BE2C (cell line): ENCODE results near the gene CD79B.
"Not testable (repeated sequence)": the region's sequence is repeated elsewhere in the genome, so short reads cannot be mapped to it uniquely, and the experiment has no call there.

Experiments
- DNase-seq: peaks from one replicate; pipeline ENCODE4 v3.0.0-alpha.2; 2020
- H3K27me3 ChIP-seq: fragments of 250-450 bp; sonication (Bioruptor Pico); 2 replicates; pipeline ENCODE4 v1.5.1; 2020; ENCODE audit warnings: mild to moderate bottlenecking
- H3K36me3 ChIP-seq: fragments of 250-450 bp; sonication (Bioruptor Pico); 2 replicates; pipeline ENCODE4 v1.5.1; 2020; ENCODE audit warnings: mild to moderate bottlenecking
- H3K4me1 ChIP-seq: fragments of 250-450 bp; sonication (Bioruptor Pico); 2 replicates; pipeline ENCODE4 v1.5.1; 2020
- H3K4me3 ChIP-seq: 2 replicates; pipeline ENCODE4 v1.5.1; 2011; ENCODE audit warnings: low read depth, low read length
- H3K9me3 ChIP-seq: fragments of 250-450 bp; sonication (Bioruptor Pico); 2 replicates; pipeline ENCODE4 v1.5.1; 2020
- TF ChIP-seq, protein P1 (sequence below): IDR thresholded peaks from 2 replicates; pipeline ENCODE4 v1.5.1; 2012; ENCODE audit warnings: mild to moderate bottlenecking, low read depth, low read length

CD79B gene

DNA sequence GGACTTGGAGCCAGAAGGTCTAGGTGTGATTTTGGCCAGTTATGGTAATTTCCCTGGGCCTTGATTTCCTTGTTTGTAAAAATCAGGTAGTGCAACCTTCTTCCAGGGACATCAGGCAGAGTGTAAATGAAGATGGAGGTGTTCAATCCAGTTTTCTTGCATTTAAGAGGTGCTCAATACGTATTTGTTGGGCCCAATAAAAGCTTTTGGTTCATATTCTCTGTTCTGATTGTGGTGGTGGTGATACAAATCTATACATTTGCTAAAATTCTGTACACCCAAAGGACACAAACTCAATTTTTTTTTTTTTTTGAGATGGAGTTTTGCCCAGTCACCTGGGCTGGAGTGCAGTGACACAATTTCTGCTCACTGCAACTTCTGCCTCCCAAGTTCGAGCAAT is 6.0 kb downstream of the CD79B start:
- Histone ChIP-seq H3K4me1 (no peaks in the 10 kb centered on the region), H3K36me3 (no peaks in the 10 kb centered on the region)

GRCh38 chr17:63925615-63926014 is 6.5 kb downstream of the CD79B start:
- no peaks in the 10 kb centered on the region for H3K36me3 ChIP-seq
- no peaks in the 10 kb centered on the region for H3K27me3 ChIP-seq
- H3K9me3 ChIP-seq: no peaks in the 10 kb centered on the region
- TF ChIP-seq, protein P1, sequence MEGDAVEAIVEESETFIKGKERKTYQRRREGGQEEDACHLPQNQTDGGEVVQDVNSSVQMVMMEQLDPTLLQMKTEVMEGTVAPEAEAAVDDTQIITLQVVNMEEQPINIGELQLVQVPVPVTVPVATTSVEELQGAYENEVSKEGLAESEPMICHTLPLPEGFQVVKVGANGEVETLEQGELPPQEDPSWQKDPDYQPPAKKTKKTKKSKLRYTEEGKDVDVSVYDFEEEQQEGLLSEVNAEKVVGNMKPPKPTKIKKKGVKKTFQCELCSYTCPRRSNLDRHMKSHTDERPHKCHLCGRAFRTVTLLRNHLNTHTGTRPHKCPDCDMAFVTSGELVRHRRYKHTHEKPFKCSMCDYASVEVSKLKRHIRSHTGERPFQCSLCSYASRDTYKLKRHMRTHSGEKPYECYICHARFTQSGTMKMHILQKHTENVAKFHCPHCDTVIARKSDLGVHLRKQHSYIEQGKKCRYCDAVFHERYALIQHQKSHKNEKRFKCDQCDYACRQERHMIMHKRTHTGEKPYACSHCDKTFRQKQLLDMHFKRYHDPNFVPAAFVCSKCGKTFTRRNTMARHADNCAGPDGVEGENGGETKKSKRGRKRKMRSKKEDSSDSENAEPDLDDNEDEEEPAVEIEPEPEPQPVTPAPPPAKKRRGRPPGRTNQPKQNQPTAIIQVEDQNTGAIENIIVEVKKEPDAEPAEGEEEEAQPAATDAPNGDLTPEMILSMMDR: no peak
- DNase-seq: no peak
- H3K4me1 ChIP-seq: no peaks in the 10 kb centered on the region
- no peak overlapping the region for H3K4me3 ChIP-seq

More for the DNA sequence above, 6.0 kb downstream of the CD79B start:
- Histone ChIP-seq H3K9me3 (no peaks in the 10 kb centered on the region), H3K27me3 (no peaks in the 10 kb centered on the region), H3K4me3 (no peak overlapping the region)
- DNase-seq: no peak
- TF ChIP-seq, protein P1: no peak

- H3K36me3 ChIP-seq, H3K4me3 ChIP-seq, H3K9me3 ChIP-seq, H3K27me3 ChIP-seq, H3K4me1 ChIP-seq, DNase-seq: not testable (repeated sequence)
These were observed 9.7 kb downstream of the CD79B start for GRCh38 chr17:63922402-63922801.

DNA sequence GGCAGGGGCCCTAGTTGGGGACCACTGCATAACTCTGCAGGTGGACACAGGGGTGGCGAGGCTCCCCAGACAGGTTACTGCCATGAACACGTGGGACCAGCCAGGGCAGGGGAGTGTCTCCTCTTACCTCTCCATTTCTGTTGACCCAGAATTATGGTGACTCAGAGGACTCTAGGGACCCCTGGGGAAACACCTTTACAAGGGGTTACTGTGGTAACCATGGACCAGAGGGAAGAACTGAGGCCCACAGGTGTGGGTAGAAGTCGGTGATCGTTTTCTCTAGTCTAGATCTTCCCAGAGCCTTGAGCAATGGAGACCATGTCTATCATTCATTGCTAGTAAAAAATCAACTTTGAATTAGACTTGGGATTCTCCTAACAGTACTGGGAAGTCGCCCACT is 11.4 kb downstream of the CD79B start:
- not testable (repeated sequence) for H3K4me3 ChIP-seq, H3K4me1 ChIP-seq, H3K36me3 ChIP-seq, H3K27me3 ChIP-seq, DNase-seq, H3K9me3 ChIP-seq

DNA sequence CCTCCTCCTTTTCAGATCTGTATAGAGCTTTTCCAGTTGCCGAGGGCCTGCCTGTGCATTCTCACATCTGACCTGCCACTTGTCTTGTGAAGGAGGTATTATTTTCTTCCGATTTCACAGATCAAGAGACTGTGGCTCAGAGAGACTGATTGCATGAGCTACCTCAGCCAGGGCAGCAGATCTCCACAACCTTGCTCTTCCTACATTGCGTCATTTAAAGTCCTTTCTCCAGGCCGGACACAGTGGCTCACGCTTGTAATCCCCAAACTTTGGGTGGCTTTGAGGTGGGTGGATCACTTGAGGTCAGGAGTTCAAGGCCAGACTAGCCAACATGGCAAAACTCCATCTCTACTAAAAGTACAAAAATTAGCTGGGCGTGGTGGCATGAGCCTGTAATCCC is 12.1 kb downstream of the CD79B start:
- H3K27me3 ChIP-seq, H3K4me1 ChIP-seq, H3K9me3 ChIP-seq, DNase-seq, H3K4me3 ChIP-seq, H3K36me3 ChIP-seq: not testable (repeated sequence)

DNA sequence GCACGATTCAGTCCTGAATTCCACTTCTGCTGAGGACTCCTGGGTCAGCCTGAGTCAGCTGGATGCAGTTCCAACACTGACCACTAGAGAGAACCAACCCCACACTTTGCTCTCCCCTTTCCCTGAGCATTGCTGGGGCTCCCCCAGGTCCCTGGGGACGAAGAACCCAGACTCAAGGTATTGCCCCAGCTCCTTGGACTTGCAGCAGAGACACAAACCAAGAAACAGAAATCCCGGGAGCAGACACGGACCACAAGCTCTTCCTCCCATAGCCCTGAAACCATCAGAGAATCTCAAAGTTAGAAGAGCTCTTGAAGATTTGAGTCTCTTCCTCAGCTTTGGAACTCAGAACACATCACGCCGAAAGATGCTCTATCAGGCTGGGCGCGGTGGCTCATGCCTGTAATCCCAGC is 12.8 kb downstream of the CD79B start:
- TF ChIP-seq, protein P1: peak; percentile 93
- no peaks in the 10 kb centered on the region for H3K4me1 ChIP-seq
- no peak overlapping the region for H3K4me3 ChIP-seq
- peak; percentile 66 for DNase-seq
- H3K36me3 ChIP-seq: no peaks in the 10 kb centered on the region
- no peaks in the 10 kb centered on the region for H3K9me3 ChIP-seq
- H3K27me3 ChIP-seq: no peaks in the 10 kb centered on the region

- not testable (repeated sequence) for H3K9me3 ChIP-seq, H3K27me3 ChIP-seq, H3K4me3 ChIP-seq, H3K36me3 ChIP-seq, H3K4me1 ChIP-seq, DNase-seq
These were observed 13.3 kb downstream of the CD79B start, which contains the start of gene GH1 for GRCh38 chr17:63918789-63919305. GH1 (minus strand) TSS chr17:63918839; CDS start chr17:63918776, 63 bp downstream.

GRCh38 chr17:63918305-63918704 is 13.8 kb downstream of the CD79B start:
- Histone ChIP-seq H3K27me3 (no peaks in the 10 kb centered on the region), H3K4me3 (no peak overlapping the region), H3K4me1 (no peaks in the 10 kb centered on the region), H3K9me3 (no peaks in the 10 kb centered on the region), H3K36me3 (no peaks in the 10 kb centered on the region)
- TF ChIP-seq, protein P1: peak; percentile 20; the same call in 1 of the 2 replicates
- DNase-seq: no peak
